Embryonic facial prominence (tissue), 1 donor: Measurements from ENCODE around the gene GABRB1.

ENCODE experiments used
- DNase-seq: peaks from one replicate; pipeline ENCODE4 v3.0.0-alpha.2; 2016; ENCODE audit errors: extremely low spot score

The GABRB1 gene

DNA sequence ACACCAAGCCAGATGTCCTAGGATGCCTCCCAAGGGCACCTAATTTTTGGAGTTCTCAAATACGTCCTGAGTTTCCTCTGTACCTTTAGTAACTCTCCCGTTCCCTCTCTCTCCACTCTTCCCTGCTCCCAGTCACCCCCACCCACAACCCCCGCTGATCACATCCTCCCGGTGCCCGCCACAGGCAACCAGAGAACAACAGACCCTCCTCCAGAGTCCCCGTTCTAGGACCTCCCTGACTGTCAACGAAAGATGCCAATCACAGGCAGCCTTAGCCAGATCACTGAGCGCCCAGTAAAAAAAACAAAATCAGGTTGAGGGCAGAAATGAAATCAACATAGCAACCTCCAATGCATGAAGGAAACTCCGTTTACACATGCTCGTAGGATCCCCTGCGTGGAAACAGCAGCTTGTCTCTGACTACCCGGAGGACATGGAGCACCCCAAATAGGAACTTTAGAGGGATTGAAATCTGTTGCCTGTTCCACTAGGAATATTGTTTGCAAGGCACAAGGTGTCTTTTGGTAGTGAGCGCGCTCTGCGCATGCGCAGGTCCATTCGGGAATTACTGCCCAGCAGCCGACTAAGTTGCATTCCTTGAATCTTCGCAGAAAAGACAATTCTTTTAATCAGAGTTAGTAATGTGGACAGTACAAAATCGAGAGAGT is at the start of gene GABRB1:
TSS of gene GABRB1 (plus strand) at position 557 of the 668 bp plus-strand sequence.
- DNase-seq, result peak; percentile 33

GRCh38 chr4:46984781-46985180 is 46.6 kb upstream of the GABRB1 start:
- DNase-seq, result no peak

- no peak for DNase-seq
These were observed 44.3 kb upstream of the GABRB1 start for GRCh38 chr4:46986922-46987638.

- no peak for DNase-seq
These were observed 39.0 kb upstream of the GABRB1 start for GRCh38 chr4:46992338-46992737.

GRCh38 chr4:46993075-46994006 is 38.0 kb upstream of the GABRB1 start, which contains the start of gene GABRA4:
GABRA4 (minus strand) TSS chr4:46993581; CDS start chr4:46993424, 157 bp downstream.
- DNase-seq, result no peak

- DNase-seq, result no peak
These were observed 37.4 kb upstream of the GABRB1 start for GRCh38 chr4:46994007-46994405.

- no peak for DNase-seq
These were observed 31.8 kb upstream of the GABRB1 start for GRCh38 chr4:46999566-46999965.

DNA sequence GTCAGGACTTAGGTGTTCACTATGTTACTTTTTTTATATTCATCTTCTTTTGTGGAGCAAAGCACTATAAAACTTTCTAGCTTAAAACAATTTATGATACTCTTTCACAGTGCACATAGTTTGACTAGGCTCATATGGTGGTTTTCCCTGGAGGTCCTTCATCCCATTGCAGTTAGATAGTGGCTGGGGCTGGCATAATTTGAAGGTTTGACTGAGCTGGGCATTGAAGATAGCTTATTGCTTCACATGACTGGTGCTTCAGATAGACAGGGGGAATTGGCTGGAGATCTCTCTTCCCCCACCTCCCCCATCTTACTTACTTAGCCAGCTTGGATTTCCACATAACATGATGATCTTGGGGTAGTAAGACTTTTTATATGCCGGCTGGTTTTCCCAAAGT is 31.0 kb upstream of the GABRB1 start:
- DNase-seq, result no peak

- no peak for DNase-seq
These were observed 28.8 kb upstream of the GABRB1 start for GRCh38 chr4:47002580-47002979.

DNA sequence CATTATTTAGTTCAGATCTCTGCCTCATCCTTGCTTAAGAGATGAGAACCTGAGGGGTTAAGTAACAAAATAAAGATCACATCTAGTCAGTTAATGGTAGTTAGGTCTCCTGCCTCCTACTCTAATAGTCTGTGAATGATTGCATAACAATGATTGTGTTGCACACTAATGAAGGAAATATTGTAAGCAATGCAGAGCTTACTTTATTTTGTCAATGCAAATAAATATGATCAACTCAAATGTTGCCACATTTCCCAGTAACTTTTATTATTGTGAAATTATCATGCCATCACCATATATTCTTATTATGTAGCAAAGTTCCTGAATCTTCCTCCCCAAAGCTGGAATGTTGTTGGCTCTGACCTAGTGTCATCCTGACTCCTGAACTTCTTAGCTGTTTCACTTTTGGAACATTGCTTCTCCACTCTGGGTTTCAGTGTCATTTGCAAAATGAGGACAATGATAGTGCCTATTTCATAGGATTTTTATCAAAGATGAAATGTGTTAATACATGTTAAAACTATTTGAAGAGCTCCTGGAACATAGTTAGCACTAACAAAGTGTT is 20.9 kb upstream of the GABRB1 start:
- DNase-seq, result no peak

GRCh38 chr4:47010912-47011446 is 20.4 kb upstream of the GABRB1 start:
- DNase-seq, result no peak

DNA sequence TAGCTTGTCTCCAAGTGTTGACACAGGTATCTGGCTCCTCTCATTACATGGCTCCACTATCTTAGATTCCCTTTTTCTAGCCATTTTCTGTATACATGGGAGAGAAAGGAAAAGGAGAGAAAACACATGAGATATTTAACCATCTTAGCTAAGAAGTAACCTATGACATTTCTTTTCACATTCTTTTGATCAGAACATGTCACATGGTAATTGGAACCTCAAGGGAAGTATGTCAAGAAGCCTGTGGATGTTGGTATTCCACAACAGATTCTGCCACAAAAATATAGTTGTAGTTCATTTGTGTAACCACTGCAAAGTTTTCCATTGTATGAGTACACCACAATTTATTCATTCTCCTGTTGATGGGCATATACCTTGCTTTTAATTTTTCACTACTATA is 18.7 kb upstream of the GABRB1 start:
- no peak for DNase-seq

GRCh38 chr4:47013373-47013772 is 18.0 kb upstream of the GABRB1 start:
- no peak for DNase-seq

GRCh38 chr4:47017081-47017480 is 14.3 kb upstream of the GABRB1 start:
- DNase-seq, result no peak

DNA sequence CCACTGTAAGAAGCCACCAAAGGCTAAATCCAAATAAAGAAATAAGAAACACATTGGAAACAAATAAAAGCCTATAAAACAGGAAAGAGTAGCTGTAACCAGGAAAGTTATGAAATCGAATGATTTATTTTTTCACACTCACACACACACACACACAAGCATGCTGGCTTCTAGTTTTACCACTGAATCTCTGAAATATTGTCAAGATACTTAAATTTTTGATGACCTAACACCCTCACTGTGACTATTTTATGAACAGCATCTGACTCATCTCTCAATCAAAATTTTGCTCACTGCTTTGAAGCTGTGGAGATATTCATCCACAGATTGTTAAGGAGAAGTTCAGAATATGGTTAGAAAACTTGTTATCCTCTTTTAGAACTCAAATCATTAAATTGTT is 13.9 kb upstream of the GABRB1 start:
- DNase-seq, result no peak

GRCh38 chr4:47031751-47032404 is 511 bp downstream of the GABRB1 start:
- DNase-seq, result no peak

GRCh38 chr4:47032405-47033106 is 1.2 kb downstream of the GABRB1 start:
- peak; percentile 29 for DNase-seq

GRCh38 chr4:47038263-47038662 is 6.9 kb downstream of the GABRB1 start:
- no peak for DNase-seq

DNA sequence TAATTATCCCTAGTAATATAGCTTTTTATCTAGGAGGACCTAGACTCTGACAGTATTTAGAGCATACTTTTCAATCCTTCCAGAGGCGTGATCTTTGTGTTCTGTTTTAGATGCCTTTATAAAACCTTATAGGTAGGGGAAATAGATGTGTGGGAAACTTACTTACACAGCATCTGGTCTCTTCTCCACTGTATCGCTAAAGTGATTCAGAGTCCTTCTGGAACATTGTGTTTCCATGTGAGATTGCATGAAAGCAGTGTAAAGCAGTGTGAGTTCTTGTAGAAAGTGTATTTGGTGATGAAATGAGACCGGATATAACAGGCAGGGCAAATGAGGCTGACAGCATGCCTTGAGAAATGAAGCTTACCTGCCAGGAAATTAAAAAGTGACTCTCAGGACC is 9.5 kb downstream of the GABRB1 start:
- no peak for DNase-seq

- no peak for DNase-seq
These were observed 12.5 kb downstream of the GABRB1 start for GRCh38 chr4:47043821-47044220.

DNA sequence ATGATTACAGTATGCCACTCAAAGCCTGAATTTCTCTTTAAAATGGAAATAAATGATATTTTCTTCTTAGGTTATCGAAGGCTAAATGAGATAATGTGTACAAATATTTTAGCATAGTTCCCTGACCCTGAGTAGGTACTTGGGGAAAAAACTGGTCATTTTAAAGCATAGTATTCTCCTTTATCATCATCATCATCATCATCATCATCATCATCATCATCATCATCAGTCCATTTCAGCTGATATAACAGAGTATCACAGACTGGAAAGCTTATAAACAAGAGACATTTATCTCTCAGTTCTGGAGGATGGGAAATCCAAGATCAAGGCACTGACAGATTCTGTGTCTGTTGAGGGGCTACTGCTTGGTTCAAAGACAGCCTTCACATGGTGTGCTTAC is 13.9 kb downstream of the GABRB1 start:
- no peak for DNase-seq
